Activated CD8-positive, alpha-beta memory T cell treated with anti-CD3 and anti-CD28 coated beads, Interleukin-2, amount 50 U/mL, for 24 hours (primary cell): ENCODE results near the gene RAB28.
"Not testable (repeated sequence)": the region's sequence is repeated elsewhere in the genome, so short reads cannot be mapped to it uniquely, and the experiment has no call there.

Experiments
- DNase-seq: peaks from one replicate; pipeline ENCODE4 v3.0.0-alpha.2; 2020; ENCODE audit errors: extremely low read depth

The RAB28 gene

DNA sequence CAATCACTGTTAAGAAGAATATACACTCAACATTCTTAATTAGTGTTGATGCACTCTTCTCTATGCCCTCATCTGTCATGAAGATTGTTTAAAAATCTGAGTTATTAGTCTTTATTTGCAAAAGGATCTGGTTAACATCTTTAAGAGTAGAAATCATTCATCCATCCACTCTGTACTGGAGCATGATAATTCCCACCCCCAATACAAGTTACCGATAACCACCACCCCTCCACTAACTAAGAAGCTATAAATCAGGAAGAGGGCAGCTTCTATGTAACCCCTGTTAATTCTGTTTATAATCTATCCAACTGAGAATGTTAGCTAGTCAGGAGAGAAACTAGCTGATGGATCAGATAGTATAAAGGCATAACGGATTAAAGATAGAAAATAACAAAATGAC, 34.5 kb downstream of the RAB28 start:
- no peak for DNase-seq

DNA sequence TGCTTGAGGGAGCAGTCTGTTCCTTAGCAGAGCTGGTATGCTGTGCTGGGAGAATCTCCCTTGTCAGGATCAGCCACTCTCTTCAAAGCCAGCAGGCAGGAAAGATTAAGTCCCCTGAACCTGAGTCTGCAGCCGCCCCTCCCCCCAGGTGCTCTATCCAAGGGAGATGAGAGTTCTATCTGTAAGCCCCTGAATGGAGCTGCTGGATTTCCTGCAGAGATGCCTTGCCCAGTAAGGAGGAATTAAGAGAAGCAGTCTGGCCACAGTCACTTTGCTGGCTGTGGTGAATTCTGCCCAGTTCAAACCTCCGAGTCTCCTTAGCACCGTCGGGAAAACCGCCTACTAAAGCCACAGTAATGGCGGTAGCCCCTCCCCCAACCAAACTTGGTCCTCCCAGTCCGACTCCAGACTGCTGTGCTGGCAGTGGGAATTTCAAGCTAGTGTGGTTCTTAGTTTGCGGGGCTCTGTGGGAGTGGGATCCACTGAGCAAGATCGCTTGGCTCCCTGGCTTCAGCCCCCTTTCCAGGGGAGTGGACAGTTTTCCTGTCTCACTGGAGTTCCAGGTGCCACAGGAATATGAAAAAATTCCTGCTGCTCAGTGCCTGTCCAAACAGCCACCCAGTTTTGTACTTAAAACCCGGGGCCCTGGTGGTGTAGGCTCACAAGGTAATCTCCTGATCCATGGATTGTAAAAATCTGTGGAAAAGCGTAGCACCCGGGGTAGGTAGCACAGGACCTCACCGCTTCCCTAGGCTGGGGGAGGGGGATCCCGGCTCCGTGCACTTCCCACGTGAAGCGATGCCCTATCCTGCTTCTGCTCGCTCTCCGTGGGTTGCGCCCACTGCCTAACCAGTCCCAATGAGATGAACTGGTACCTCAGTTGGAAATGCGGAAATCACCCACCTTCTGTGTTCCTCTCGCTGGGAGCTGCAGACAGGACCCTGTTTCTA, 38.0 kb downstream of the RAB28 start:
- no peak for DNase-seq

DNA sequence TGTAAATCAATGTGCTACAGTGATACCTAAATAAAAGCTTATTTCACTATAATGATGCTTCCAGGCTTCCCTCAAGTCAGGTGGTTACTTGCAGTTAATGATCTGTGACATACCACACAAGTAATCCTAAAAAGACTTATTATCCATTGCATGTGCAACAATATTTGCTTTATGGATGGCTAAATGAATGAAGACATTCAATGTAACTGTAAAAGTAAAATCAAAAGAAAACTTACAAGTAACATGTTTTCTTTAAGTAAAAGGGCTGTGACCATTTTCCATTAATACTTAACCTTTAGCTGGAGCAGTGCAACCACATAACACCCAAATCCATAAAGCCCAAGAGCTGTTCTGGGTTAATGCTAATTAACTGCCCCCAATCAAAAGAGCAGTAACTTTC, 42.6 kb downstream of the RAB28 start:
- no peak for DNase-seq

DNA sequence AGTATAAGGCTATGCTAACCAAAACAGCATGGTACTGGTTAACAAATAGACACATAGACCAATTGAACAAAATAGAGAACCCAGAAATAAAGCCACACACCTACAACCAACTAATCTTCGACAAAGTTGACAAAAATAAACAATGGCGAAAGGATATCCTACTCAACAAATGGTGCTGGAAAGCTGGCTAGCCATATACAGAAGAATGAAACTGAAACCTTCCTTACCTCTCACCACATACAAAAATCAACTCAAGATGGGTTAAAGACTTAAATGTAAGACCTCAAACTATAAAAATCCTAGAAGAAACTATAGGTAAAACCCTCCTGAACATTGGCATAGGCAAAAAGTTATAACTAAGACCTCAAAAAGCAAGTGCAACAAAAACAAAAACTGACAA, 47.2 kb downstream of the RAB28 start:
- no peak for DNase-seq

DNA sequence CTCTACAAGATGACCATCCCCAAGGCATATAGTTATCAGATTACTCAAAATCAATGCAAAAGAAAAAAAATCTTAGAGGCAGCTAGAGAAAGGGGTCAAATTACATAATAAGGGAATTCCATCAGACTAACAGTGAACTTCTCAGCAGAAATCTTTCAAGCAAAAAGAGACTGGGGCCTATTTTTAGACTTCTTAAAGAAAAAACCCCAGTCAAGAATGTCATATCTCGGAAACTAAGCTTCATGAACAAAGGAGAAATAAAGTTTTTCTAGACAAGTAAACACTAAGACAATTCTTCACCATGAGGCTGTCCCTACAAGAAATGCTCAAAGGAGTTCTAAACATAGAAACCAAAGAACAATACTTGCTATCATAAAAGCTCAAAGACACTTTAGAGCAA, 51.7 kb downstream of the RAB28 start:
- no peak for DNase-seq

DNA sequence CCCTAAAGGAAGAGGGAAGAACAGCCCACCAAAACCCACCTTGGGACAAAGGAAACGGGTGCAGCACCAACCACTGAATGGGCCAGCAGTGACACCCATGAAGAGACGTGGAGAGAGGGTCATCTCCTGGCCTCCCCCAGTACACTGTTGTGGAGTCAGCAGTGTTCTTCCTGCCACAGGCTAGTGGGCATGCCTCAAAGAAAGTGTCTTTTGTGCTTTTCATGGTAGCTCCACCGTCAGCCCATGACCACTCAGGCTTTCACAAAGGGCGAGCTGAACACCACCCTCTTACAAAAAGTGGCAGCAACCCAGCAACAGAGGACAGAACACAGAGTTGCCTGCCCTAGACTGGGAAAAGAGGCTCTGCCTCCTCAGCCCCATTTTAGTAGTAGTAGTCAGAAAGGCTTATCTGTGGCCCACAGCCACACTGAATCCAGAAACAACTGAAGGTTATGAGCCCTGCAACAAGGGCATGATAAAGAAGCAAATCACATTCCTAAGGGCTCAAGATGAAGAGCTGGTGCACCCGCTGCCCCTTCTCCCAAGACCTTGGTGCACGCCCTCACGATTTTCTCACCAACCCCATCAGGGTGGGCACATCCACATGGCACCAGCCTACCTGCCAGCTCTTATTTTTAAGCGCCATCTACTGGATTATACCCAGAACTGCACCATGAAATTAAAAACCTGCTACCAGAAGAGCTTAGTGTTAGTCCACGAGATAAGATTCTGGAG, 53.1 kb downstream of the RAB28 start:
- DNase-seq, result no peak

DNA sequence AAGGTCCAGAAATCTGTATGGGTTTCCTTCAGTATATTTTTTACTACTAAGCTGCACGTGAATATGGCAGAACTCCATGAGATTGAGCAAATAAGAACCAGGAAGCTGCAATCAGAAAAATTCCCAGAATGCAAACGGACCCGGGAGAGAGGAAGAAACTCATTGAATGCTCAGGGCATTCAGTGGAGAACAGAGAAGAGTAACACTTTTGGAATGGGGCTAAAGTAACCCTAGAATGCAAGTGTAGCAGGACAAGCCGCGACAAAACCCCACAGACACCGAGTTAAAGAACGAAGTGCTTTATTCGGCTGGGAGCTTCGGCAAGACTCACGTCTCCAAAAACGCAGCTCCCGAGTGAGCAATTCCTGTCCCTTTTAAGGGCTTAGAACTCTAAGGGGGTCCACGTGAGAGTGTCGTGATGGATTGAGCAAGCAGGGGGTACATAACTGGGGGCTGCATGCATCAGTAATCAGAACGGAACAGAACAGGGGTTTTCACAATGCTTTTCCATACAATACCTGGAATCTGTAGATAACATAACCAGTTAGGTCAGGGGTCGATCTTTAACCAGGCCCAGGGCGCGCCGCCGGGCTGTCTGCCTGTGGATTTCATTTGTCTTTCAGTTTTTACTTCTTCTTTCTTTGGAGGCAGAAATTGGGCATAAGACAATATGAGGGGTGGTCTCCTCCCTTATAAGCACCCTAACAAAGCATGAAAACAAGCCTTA, 56.4 kb downstream of the RAB28 start:
- DNase-seq, result no peak

DNA sequence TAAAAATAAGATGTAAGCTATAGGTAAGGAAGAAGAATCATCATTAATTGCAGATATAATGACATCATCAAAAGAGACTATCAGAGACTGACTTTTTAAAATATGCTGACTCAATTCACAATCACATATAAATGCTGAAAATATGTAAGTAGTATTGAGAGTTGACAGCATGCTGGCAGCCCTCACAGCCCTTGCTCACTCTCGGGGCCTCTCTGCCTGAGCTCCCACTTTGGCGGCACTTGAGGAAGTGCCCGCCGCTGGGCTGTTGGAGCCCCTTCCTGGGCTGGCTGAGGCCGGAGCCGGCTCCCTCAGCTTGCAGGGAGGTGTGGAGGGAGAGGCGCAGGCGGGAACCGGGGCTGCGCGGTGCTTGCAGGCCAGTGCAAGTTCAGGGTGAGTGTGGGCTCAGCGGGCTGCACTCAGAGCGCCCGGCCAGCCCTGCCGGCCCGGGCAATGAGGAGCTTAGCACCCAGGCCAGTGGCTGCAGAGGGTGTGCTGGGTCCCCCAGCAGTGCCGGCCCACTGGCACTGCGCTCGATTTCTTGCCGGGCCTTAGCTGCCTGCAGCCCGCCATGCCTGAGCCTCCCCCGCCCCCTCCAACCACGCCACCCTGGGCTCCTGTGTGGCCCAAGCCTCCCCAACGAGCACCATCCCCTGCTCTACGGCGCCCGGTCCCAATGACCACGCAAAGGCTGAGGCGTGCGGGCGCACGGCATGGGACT, 68.9 kb downstream of the RAB28 start:
- no peak for DNase-seq

DNA sequence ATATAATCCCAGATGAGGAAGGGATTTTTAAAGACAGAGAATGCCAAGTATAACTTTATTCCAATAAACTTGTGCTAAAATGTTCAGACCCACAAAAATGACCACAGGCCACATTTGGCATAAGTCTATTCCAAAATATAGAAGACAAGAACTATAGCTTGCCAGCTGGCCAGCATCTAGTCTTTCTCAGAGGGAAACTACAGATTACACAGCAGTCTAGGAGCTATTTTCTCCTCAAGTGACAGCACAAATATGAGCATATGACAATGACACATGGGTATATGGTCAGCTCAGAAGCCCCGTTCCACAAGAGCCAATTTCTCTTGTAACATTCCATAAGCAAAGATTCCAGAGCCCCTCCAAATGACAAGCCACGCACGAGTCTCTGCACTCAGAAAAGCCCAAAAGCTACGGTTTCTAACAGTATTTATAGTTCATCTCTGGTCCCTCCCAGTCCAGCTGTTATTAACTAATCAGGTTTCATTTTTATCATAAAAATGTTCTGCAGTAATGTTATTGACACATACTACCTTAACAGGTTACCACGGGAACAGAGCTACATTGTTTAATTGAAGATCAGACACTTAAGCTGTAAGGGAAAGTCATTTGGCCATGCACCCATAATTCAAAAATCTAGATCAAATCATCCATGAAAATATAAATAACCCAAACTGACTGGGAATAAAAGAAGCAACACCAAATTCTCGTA, 70.3 kb downstream of the RAB28 start:
- no peak for DNase-seq

DNA sequence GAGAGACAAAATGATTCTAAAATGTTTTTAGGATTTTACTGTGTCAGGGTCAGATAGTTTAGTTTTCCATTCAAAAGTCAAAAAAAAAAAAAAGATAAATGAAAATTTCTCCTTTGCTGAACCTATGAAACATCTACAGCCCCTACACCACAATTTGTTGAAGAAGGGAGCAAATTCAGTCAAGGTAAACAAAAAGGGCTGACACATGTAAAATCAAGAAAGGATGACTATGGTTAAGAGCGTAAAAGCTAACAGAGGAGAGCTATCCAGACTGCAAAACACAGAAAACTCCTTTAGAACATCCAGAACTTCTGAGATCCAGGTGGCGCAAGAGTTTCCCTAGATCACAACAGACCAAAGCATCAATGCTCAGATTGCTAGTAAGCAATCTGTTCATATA, 72.2 kb downstream of the RAB28 start:
- no peak for DNase-seq

DNA sequence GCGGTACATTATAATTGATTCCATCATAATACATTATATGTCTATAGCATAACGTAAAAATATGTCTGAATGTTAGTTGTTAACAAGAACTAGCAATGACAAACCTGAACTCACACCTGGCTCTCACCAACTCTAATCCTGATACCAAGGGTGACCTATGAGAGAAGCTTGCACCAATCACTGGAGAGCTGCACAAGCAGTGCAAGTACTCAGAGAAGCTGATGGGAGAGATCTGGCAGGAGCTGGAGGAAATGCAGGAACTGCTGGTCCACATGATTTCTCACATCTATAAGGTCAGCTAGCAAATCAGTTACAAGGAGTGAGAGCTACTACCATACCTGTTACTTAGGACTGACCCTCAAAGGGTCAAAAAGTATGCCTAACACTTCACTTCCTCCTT, 74.8 kb downstream of the RAB28 start:
- DNase-seq, result no peak

DNA sequence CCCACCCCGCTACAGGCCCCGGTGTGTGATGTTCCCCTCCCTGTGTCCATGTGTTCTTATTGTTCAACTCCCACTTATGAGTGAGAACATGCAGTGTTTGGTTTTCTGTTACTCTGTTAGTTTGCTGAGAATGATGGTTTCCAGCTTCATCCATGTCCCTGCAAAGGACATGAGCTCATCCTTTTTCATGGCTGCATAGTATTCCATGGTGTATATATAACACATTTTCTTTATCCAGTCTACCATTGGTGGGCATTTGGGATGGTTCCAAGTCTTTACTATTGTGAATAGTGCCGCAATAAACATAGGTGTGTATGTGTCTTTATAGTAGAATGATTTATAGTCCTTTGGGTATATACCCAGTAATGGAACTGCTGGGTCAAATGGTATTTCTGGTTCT, 78.0 kb downstream of the RAB28 start:
- DNase-seq, result not testable (repeated sequence)

DNA sequence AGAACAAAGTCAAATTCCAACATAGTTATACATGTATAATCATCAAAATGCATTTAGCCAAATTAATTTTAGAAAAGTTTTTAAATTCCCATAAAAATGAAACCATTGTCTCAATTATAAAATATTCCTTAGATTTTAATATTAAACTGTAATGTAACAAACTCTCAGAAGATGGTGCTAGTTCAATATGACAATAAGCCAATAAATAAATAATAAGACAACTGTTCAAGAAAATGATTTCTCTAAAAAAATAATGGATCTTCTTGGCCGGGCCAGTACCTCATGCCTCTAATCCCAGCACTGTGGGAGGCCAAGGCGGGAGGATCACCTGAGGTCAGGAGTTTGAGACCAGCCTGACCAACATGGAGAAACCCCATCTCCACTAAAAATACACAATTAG, 80.3 kb downstream of the RAB28 start:
- no peak for DNase-seq

DNA sequence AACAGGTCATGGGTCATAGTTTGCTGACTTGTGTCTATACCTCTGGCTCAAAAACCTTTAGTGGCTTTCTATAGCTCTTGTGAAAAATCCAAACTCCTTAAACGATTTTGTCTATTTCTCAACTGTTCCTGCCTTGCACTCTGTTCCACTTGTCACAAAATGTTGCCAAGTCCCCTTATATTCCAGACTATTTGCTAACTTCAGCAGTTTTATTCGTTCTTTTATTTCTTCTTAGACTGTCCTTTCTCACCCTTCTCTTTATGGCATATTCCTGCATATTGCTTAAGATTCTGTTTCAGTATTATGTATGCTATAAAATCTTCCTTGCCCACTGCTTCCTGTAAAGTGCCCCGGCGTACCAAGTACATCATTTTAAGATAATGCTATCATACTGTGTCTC, 80.8 kb downstream of the RAB28 start:
- no peak for DNase-seq

DNA sequence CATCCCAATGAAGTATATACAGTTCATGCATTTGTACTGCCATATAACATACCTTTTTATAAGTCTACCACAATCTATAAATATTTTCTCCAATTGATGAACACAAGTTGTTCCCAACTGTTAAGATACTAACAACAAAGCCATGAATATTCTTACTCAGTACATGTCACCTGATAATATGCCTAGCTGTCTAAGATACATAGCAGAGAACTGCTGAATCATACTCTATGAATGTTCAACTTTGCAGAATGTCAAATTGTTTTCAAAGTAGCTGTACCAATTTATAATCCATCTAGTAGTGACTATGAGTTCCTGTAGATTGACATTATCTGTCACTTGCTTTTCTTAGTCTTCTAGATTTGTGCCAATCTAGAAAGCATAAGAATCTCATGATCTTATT, 84.9 kb downstream of the RAB28 start:
- no peak for DNase-seq

DNA sequence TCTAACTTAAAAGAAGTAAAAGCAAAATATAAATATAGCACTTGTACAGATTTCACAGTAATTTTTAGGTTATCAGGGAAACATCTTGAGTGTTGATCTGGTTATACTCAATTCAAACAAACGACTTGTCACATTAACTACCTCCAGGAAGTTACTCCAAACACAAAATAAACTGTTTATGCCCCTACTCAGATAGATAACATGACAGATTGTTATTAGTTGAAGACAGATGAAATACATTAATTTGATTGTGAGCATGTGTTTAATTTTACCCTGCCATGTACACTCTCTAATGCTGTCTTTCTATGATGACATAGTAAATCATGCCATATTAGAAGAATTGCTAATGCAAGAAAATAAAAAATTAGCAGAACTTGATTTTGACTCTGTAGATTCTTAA, 88.0 kb downstream of the RAB28 start:
- no peak for DNase-seq

DNA sequence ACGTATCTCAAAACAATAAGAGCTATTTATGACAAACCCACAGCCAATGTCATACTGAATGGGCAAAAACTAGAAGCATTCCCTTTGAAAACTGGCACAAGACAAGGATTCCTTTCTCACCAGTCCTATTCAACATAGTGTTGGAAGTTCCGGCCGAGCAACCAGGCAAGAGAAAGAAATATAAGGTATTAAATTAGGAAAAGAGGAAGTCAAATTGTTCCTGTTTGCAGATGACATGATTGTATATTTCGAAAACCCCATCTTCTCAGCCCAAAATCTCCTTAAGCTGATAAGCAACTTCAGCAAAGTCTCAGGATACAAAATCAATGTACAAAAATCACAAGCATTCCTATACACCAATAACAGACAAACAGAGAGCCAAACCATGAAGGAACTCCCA, 94.2 kb downstream of the RAB28 start:
- DNase-seq, result not testable (repeated sequence)

DNA sequence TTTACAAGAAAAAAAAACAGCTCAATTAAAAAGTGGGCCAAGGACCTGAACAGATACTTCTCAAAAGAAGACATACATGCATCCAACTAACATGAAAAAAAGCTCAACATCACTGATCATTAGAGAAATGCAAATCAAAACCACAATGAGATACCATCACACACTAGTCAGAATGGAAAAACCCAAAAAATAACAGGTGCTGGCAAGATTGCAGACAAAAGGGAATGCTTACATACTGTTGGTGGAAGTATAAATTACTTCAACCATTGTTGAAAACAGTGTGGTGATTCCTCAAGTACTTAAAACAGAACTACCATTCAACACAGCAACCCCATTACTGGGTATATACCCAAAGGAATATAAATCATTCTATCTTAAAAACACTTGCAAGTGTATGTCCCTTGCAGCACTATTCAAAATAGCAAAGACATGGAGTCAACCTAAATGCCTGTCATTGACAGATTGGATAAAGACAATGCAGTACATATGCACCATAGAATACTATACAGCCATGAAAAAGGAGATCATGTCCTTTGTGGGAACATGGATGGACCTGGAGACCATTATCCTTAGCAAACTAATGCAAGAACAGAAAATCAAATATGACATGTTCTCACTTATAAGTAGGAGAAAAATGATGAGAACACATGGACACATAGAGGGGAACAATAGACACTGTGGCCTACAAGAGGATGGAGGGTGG, 97.6 kb downstream of the RAB28 start:
- no peak for DNase-seq

DNA sequence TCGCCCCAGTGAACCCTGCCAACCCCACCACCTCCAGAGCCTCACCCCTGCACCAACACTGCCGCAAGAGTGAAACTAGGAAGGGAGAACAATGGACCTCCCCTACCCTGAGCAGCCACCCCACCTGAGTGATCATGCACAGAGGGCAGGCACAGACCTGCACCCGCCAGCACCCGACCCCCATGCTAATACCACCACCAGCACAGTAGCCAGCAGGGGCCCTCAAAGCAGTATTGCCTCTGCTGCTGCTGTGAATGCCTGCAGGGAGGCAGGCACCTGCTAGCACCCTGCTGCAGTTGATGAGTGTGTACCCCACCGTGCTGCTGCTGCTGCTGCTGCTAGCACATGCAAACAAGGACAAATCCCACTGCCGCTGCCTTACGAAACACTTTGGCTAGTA, 100.1 kb downstream of the RAB28 start:
- no peak for DNase-seq

DNA sequence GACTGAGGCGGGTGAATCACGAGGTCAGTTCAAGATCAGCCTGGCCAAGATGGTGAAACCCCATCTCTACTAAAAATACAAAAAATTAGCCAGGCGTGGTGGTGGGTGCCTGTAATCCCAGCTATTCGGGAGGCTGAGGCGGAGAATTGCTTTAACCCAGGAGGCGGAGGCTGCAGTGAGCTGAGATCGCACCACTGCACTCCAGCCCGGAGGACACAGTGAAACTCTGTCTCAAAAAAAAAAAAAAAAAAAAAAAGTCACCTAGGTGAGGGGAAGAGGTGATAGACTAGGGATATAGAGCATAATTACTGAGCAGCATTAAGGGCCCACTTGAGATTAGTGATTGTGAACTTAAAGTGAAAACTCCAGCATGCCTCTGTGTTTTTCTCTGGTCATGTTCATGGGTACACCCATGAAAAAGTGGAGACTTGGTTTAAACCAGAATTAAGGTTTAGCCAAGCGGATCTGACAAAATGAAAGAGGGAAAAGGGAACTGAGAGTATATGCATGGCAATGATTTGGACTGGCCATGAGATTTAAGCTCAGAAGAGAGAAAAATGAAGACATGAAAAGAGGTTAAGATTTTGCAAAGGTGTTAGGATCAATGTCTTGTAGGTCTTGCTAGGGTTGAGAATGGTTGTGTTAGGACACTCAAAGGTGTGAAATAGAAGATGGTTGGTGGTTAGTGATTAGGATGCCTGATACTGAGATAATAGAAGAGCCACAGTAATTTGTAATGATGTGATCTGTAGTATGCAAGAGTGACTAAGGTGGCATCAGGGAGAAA, 105.0 kb downstream of the RAB28 start:
- DNase-seq, result no peak
